Stimulated activated naive CD4-positive, alpha-beta T cell treated with Interleukin-2 at 50 U/mL for 16 hours (primary cell): ENCODE measurements around the gene FOXF2.
A peak's percentile ranks its signal among the peaks of the same experiment; 100 is the strongest.

Experiments used
- DNase-seq: peaks from one replicate; lab custom pipeline; 2025; lab: John Stamatoyannopoulos, UW

FOXF2 gene

DNA sequence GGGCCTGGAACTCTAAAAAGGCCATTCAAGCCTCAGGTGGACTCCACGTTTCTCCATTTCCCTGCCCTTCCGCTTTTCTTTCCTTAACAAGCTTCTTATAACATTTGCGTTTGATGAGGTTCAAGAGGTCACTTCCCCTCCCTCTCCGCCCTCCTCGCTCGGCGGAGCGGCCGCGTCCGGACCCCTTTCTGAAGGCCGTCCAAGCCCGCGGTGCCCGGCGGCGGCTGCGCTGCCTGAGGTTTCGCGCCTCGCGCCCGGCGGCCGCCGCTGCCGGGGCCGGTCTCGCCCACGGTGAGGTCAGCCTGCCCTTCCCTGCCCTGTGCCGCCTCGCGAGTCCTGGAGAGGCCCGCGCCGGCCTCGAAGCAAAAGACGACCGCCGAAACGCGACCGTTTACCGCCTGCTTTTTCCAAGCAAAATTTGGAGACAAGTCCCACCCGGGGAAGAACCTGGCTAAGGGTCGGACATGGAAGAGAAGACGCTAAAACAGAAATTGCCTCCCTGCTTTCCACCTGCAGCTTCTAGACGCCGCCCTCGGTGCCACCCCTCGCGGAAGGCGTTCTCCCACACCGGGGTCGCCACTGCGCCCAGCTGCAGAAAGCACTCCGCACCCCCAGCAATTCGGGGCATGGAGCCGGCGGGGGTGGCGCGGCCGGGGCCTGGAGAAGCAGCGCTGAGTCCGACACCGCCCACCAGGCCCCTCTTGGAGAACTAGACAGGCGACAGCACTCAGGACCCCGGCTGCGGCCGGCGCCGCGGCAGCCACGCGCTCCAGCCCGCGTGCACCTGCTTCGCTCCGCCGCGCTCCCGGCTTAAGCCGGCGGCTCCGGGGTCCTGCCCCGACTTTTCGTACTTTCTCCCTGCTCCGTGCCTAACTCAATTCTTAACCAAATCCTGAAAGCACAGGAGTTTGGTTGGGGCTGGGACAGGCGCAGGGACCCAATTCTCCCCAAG lies 11.0 kb upstream of the FOXF2 start:
- DNase-seq: no peak

DNA sequence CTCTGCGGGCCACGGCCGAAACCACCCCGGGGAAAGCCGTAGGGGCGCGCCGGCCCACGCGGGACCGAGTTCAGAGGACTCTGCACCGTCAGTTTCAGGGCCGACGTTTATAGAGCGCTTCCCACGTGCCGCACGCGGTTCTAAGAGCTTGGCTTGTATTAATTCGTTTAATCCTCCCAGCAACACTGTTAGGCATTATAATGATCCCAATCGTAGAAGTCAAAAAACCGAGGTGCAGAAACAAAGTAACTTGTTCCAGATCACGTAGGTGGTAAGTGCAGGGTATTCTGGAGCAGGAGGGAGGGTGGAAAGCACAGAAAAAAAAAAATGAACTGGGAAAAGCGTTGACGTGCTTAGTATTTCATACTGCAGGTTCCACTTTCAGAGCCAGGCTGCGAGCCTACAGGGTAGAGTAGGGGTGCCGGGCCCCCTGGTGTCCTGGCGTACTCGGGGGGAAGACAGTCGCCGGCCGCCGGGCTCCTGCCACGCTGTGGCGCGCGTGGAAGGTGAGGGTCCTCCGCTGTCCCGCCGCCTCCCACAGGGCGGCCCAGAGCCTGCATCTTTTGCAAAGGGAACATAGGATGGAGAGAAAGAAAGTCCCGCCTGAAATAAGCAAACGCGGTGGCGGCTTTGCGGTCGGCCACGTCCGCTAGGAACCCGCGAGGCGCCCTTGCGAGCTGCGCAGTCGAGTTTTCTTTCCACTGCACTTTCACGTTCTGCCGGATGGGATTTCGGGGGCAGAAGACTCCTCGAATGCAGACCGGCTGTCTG lies 10.2 kb upstream of the FOXF2 start:
- DNase-seq: no peak

DNA sequence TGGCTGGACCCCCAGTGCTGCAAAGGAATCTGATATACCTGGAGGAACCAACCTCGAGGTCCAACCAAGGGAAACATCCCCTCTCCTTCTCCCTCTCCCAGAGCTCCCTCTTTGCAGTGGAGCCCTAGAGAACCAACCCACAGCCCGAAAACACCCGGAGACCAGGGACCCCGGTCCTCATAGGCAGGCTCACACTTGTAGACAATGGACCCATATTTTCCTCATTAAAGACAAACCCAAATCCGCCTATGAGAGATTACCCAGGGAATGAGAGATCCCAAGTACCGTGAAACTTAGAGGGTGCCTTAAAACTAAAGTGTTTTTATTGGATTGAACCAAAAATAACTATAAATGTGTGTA lies 9.6 kb upstream of the FOXF2 start:
- no peak for DNase-seq

DNA sequence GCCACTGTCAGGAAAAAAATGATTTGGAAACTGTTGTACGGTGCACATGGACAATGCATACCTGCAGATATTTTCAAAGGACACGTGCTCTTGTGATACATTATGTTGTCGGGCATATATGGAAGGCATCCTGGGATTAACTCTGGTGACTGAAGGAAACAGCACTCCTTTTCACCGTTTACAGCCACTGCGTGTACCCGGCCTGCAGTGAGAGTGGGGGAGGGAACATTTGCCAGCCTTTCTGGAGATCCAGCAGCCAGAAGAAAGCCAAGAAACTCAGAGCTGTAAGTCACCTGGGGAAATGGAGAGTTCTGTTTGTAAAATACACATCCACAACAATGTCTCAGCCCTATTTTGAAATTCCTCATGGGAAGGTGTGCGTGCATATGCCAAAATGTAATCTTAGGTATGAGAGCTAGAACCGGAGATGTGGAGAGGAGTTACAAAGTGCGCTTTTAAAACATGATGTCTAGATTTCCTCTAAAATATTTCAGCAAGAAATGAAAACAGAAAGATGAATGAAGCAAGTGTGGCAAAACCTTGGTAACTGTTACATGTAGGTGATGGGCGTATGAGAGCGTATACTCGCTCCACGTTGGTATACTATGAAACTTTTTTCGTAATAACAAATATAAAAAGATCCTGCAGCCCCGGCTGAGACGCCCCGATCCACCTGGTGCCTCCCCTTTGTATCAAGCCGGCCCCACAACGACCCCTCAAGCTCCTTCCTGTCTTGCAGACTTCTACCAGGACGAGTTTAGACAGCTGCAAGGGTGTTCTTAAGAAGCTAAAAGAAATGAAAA lies 8.6 kb upstream of the FOXF2 start:
- no peak for DNase-seq

DNA sequence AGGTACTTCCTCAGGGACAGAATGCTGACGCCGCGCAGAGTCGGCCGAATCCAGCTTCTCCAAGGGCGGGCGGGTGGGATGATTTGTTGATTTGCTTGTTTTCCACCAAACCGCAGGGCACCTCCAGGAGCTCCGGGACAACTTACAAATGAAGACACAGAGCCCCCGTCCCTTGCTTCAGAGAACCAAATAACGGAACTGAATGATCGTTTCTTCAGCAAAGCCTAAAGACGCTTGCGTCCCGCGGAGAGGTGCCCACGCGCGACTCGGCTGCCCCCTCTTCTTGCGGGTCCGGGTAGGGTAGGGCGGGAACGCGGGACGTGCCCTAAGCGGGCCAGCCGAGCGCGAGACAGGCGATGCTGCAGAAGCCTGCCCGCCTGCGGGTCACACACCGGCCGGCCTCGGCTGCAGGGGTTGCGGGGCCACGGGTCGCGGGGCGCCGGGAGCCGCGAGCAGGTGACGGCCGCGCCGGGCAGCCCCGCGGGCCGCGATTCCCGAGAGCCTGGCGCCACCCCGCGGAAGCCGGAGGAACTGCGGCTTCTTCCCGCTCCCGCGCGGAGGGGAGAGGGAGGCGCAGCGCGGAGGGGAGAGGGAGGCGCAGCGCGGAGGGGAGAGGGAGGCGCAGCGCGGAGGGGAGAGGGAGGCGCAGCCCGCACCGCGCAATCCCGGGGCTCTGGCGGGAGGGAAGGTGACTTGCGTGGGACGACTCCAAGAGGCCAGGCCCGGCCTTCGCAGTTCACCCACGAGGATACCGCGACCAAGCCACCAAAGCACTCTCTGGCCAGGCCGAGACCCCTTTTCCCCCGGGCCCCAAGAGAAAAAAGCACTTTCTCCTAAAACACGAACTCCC lies 7.7 kb upstream of the FOXF2 start:
- peak; percentile 13 for DNase-seq

DNA sequence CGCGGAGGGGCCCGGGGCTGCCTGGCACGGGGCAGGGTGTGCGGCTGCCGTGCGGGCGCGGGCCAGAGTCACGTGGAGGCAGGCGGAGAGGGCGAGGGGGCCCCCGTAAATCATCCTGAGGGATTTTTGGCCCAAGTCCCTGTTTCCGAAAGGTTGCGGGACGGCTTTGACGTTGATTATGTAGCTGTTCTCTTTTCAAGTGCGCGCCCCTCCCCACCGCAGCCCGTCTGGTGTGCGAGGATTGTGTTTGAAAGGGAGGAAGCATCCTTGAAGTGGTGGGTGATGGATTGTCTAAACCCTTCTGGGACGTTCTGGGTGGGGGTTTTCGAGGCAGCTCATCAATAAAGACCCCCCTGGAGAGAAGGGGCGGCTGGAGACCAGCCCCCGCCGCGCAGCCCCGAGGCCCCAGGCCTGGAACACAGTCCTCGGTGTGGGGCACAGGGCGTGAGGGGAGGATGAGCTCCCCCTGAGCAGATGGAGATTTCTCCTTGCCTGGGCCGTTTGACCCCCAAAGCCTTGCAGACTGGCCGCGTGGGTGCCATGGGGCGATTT lies 7.0 kb upstream of the FOXF2 start:
- no peak for DNase-seq

DNA sequence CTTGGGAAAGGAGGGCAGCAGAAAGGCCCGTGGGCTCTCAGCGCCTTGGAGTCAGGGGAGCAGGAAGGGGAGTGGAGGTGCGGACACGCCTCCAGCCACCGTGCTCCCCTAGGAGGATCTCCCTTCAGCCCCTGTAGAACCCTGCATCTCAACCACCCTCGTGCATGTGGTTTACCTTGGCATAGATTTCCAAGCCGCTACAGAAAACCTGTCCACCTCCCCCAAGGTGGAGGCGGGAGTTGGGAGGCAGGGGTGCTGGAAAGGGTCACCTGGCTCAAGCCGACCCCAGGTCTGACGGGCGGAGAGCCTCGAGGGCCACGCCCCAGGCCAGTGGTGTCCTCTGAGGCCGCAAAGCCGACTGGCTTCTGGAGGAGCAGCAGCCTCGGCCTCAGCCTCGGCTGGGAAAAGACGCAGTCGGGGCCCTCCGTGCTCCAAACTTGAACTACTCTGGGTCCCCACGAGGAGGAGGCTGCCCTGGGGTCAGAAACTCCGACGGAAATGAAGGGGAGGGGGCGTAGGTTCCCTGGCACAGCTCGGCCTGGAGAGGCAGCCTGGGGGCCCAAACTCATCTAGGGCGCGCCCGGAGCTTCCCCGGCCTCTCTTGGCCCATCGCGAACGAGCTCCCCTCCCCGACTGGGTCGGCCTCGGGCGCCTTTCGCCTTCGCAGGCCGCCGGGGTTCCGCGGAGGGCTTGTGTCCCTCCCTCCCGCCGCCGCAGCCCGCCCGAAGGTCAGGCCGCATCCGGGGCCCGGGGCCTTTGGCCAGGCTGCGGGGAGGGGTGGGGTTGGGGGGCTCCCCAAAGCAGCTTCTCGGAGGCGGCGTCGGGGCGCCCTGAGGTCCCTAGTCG lies 6.3 kb upstream of the FOXF2 start:
- no peak for DNase-seq

DNA sequence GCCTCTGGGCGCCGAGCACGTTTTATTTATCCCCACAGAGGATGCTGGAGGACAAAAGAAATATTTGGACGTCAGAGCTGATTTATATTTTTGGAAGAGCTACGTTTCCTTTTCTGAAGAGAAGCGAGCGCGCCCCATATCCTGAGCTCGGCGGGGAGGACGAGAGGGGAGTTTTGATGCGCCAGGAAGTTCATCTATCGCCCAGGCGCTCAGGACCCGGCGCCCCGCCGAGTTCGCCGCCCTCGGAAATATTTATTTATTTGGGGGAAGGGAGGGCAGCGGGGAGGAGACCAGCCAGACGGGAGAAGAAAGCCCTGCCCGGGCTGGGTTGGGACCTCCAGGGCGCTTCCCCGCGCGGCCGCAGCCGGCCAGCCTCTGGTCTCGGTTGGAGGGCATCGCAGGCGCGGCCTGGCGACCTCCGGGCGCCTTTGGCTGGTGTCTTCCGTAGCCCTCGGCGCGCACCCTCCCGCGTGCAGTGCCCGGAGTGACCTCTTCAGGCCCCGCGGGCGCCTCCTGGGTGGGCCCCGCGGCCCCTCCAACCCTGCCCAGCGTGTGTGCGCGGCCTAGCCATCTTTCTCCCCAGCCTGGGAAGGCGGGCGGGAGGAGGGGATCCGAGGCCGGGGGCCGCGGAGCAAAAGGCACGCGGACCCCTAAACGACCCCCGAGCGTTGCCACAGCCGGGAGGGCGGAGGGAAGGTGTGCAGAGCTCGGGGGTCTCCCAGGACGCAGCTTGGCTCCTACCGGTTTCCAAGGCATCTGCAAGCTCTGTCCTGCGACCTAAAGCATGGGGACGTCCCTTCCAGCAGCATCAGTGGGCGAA lies 5.4 kb upstream of the FOXF2 start:
- no peak for DNase-seq

DNA sequence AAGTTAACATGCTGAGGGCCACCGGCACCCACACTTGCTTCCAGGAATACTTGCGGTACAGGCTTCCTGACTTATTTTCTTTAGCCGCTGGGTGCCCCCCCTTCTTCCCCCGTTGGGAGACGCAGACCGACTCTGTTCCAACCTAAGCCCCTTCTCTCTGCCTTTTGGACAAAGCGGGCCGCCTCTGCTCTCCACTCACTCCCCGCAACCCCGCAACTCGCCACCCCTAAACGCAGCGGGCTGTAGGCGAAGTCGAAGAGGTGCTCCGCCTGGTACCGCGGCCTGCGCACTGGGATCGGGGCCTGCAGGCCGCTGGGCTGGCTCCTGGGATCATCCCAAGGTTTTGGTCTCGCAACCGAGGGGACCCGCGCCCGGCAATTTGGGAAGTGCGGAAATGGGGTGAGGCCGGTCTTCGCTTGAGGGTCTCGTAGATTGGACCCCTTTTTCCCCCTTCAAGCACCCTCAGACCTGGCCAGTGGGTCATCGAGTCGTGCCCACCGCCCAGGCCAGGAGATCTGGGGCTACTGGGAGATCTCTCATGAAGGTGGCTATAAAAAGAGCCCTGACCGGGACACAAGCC lies 4.7 kb upstream of the FOXF2 start:
- DNase-seq: no peak

DNA sequence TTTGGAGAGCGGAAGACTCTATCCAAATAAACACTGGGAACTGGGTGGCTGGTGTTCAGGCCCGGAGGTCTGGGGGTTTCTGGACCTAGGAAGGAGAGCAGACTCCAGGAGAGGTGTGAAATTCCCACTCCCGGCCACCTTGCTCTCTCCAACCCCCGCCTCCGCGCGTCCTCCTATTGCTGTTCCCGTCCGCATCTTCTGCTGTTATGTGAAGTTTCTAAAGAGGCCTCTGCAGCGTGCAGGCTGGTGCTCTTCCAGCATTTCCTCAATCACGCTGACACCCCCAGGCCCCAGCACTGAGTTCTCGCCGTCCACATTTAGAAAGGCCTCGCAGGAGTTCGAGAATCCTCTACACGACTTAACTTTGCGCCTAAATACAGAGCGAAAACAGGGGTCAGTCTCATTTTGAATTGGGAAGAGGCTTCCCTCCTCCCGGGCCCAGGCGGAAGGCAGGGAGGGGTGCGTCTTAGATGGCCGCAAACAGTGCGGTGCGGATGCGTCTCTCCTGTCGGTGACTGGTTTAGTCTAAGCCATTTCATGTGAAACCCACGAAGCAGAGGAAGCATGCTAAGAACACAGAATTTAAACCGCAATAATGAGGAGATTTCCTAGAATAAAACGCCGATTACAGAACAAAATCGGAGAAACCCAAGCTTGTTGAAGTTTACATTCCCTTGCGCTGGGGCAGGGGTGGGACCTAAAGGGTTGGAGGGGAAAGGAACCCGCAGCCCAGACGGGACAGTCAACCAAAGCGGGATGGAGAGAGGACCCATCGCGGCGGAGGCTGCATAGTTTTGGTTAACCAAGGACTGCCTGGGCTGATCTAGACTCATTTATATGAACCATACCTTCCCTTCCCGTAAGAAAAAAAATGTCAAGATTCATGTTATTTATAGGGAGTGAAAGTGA lies 4.0 kb upstream of the FOXF2 start:
- no peak for DNase-seq

DNA sequence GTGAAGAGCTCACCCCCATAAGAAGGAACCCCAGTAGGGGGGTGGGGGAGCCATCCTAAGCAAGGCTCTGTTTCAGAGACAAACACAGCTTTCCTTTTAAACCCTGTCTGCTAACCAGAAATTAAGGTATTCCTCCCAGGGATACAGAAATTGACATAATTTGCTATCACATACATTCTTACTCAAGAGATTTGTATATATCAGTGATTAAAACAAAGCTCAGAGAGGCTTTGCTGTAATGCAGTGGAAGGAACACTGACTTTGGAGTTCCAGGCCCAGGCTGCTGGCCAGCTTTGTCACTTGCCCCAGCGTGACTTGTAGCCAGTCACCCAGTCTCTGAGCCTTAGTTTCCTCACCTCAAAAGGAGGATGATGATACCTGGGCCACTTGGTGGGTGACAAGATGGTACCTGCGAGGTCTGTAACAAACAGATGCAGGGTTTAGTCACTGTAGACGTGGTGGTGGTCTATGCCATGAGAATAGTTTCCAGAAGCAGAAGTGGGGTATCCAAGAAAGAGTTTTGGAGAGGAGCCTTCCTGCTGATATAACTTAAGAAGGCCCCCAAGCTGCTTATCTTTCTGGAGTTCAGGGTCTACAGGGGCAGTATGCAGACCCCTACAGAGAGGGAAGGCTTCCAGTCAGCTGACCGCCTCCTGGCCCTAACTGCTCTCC lies 3.2 kb upstream of the FOXF2 start:
- no peak for DNase-seq

DNA sequence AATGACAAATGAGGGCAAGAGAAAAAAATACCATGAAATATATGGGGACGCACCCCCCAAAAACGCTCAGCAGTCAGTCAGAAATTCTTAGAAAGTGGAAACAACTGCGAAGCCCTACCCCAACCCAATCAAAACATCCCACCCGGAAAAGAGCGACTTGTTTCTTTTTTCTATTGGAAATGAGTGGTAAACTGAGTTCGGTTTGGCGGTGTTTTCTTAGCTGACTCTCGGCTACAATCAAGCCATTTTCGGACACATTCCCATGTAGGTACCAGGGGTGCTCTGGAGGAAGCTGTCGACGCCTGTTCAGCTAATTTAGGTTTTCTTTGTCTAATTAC lies 1.9 kb upstream of the FOXF2 start:
- DNase-seq: no peak

DNA sequence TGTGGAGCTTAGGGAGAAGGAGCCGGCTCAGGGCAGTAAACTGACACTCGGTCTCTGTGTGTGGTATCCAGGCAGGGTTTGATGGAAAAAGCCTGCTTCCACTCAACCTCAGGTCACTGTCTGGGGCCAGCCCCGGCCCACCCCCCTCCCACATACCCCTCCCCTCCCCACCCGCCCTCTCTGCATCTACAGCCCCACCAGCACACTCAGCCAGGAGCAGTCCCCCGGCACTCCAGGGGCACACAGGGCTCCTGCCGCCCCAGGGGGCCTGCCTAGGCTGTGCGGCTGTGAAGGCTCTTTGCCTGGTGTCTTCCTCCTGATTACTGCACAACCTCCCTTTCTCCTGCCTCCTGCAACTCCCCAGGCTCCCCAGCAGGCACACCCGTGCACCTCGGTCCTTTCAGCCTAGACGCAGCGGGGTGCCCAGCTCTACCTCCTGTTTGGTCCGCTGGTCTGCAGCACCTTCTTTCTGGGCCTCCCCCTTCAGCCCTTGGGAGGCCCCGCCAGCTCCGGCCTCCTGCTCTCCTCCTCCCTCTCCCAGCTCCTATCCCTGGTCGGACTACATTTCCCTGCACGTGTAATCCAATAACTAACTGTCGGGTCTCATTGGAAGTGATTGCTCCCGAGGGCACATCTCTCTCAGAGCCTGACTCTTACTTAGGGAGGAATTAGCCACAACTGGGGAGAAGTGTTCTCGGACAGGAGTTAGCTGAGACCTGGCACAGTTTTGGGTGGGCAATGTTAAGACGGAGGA lies 1.3 kb upstream of the FOXF2 start:
- no peak for DNase-seq

DNA sequence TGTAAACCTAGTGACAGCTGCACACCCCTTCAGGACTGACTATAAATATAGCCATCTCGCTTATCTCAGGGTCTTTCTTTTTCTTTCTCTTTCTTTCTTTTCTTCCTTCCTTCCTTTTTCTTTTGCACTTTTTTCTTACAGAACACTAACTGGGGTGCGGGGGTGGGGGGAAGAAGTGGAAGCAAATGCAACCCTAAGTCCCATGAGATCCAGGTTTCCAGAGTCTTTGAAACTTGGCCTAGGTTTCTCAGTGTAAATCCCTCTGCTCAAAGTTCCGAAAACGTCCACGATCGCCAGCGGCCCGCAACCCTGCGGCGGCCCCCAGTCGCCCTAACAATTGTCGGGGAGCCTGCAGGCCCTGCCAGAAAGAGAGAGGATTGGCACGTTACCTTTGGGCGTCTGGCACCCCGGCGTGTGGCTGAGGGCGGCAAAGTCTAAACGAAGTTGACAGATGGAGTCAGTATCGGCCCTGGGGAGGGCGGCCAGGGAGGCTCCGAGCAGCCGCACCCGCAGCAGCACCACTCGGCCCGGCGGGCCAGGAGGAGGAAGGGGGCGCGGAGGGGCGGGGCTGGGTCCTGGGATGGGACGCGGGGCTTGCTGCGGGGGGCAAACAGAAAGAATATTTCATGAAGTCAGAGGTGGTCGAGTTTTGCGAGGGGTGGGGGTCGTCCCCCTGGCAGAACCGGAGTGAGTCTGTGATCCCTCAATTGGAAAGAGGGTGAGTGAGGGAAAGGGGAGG lies 577 bp upstream of the FOXF2 start:
- DNase-seq: no peak

DNA sequence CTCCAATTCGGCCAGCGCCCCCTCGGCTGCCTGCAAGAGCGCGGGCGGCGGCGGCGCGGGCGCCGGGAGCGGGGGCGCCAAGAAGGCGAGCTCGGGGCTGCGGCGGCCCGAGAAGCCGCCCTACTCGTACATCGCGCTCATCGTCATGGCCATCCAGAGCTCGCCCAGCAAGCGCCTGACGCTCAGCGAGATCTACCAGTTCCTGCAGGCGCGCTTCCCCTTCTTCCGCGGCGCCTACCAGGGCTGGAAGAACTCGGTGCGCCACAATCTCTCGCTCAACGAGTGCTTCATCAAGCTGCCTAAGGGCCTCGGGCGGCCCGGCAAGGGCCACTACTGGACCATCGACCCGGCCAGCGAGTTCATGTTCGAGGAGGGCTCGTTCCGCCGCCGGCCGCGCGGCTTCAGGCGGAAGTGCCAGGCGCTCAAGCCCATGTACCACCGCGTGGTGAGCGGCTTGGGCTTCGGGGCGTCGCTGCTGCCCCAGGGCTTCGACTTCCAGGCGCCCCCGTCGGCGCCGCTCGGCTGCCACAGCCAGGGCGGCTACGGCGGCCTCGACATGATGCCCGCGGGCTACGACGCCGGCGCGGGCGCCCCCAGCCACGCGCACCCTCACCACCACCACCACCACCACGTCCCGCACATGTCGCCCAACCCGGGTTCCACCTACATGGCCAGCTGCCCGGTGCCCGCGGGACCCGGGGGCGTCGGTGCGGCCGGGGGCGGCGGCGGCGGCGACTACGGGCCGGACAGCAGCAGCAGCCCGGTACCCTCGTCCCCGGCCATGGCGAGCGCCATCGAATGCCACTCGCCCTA lies 963 bp downstream of the FOXF2 start:
- no peak for DNase-seq
